NB4 (cell line): ENCODE data around the gene FUT3.

Experiments
- DNase-seq: peaks from one replicate; pipeline ENCODE4 v3.0.0; 2010; ENCODE audit warnings: low read depth
- H3K4me3 ChIP-seq: one replicate; pipeline ENCODE4 v1.5.1; 2011; ENCODE audit warnings: mild to moderate bottlenecking, low read depth, low read length, moderate library complexity
- MYC ChIP-seq: IDR thresholded peaks from 2 replicates; pipeline ENCODE4 v1.6.1; 2011; ENCODE audit warnings: low read depth, low read length
- POLR2A ChIP-seq: IDR thresholded peaks from 2 replicates; pipeline ENCODE4 v1.6.1; 2011; ENCODE audit warnings: mild to moderate bottlenecking; ENCODE audit not compliant: insufficient read length; ENCODE audit errors: extremely low read depth
- TF ChIP-seq, protein P1 (sequence below): IDR thresholded peaks from one replicate; pipeline ENCODE4 v1.5.1; 2012; ENCODE audit warnings: low read depth, low read length
- TF ChIP-seq, protein P2 (sequence below): IDR thresholded peaks from 2 replicates; pipeline ENCODE4 v1.6.1; 2011; ENCODE audit warnings: low read depth, low read length

The FUT3 gene

DNA sequence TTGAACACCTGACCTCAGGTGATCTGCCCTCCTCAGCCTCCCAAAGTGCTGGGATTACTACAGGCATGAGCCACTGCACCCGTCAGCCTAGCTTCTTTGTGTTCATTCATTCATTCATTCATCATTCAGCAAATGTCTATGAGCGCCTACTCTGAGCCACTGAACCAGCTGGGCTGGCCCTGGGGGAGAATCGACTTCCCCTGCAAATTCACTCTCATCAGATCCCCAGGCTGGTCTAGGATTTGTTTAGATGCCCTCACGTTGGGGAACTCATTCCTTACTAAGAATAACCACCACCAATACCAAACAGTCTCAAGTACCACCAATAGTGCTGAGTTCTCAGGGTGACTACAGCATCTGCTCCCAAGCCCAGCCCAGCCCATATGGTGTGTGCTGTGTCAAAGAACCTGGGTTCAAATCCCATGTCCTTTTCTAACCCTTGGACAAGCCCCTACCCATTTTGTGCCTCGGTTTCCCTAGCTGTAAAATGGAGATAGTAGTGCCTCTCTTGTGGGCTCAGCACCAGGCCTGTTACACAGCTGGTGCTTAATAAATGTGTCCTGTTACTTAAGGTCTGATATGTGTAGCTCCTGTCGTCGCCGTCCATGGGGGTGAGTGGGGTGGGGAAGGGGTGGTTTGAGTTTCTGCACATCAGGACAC, 29.6 kb downstream of the FUT3 start:
- no peak for DNase-seq
- TF ChIP-seq, protein P1, sequence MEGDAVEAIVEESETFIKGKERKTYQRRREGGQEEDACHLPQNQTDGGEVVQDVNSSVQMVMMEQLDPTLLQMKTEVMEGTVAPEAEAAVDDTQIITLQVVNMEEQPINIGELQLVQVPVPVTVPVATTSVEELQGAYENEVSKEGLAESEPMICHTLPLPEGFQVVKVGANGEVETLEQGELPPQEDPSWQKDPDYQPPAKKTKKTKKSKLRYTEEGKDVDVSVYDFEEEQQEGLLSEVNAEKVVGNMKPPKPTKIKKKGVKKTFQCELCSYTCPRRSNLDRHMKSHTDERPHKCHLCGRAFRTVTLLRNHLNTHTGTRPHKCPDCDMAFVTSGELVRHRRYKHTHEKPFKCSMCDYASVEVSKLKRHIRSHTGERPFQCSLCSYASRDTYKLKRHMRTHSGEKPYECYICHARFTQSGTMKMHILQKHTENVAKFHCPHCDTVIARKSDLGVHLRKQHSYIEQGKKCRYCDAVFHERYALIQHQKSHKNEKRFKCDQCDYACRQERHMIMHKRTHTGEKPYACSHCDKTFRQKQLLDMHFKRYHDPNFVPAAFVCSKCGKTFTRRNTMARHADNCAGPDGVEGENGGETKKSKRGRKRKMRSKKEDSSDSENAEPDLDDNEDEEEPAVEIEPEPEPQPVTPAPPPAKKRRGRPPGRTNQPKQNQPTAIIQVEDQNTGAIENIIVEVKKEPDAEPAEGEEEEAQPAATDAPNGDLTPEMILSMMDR: no peak
- no peak for TF ChIP-seq POLR2A
- TF ChIP-seq, protein P2, sequence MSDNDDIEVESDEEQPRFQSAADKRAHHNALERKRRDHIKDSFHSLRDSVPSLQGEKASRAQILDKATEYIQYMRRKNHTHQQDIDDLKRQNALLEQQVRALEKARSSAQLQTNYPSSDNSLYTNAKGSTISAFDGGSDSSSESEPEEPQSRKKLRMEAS: no peak
- TF ChIP-seq MYC: no peak
- H3K4me3 ChIP-seq: no peak overlapping the region

DNA sequence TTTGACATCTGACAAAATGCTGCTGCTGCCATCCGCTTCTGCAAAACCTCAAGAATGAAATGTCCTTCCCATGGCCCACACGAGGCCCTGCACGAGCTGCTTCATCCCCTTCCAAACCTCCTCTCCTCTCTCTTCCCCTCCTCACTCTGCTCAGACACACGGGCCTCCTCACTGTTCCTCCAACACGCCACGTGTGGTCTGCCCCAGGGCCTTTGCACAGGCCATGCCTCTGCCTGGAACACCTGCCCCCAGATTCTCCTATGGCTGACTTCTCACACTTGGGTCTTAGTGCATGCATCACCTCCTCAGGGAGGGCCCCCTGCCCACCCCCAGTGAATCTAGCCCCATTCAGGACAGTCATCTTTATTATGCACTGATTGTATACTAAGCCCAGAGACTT, 30.5 kb downstream of the FUT3 start:
- no peak for DNase-seq
- TF ChIP-seq MYC (no peak), POLR2A (no peak)
- TF ChIP-seq, protein P2: no peak
- TF ChIP-seq, protein P1: no peak
- no peak overlapping the region for H3K4me3 ChIP-seq

DNA sequence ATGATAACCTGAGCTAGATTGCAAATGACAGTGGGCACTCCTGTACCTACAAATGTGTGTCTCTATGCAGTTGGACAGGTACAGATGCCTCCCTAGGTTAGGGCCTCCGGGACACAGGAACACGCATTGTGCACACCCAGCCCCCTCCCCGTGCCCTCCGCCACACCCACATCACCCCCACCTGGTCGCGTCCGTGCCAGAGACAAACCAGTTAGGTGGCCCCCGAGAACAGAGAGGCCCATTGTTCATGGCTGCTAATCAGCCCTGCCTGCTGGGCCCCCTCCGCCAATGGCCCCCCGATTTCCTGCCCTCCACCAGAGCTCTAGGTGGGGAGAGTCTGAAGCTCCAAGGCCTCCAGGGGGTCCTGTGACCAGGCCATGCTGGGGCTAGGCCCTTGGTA, 32.7 kb downstream of the FUT3 start:
- no peak overlapping the region for H3K4me3 ChIP-seq
- TF ChIP-seq POLR2A (no peak), MYC (no peak)
- TF ChIP-seq, protein P2: no peak
- TF ChIP-seq, protein P1: no peak

DNA sequence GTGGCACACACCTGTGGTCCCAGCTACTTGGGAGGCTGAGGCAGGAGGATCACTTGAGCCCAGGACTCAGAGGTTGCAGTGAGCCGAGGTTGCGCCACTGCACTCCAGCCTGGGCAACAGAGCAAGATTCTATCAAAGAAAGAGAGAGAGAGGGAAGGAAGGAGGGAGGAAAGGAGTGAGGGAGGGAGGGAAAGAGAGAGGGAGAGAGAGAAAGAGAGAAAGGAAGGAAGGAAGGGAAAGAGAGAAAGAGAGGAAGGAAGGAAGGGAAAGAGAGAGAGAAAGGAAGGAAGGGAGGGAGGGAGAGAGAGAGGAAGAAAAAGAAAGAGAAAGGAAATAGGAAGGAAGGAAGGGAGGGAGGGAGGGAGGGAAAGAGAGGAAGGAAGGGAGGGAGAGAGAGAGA, 34.0 kb downstream of the FUT3 start:
- TF ChIP-seq POLR2A (no peak), MYC (no peak)
- TF ChIP-seq, protein P1: no peak
- DNase-seq: no peak
- no peak overlapping the region for H3K4me3 ChIP-seq

More for the DNA sequence above, 32.7 kb downstream of the FUT3 start:
- no peak for DNase-seq

DNA sequence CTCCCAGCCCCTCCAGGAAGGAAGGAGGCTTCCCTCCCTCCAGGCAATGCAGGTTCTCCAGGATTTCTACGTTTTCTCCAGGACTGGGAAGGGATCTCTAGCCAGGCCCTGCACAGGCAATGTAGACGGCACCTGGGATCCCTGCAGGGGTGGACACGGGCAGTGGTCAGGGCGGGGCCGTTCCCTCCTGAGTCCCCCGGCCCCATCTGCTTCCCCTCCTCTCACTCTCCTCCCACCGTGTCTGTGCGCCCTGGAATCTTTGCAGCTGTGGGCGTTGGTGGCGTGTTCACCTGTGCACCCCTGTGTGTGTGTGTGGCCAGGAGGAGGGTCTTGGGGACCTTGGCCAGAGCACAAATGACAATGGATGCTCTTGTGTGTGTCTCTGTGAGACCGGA, 36.4 kb downstream of the FUT3 start:
- DNase-seq: no peak
- no peak overlapping the region for H3K4me3 ChIP-seq
- TF ChIP-seq, protein P2: no peak
- TF ChIP-seq POLR2A: no peak
- no peak for TF ChIP-seq MYC
- TF ChIP-seq, protein P1: no peak
